Transverse colon (tissue), 4 donors: Measurements from ENCODE around the gene SFXN4. TPM values are rescaled to one million over a fixed set of nuclear protein-coding genes. Genes with fewer than 3 reads are reported as not detected.
A peak's percentile ranks its signal among the peaks of the same experiment; 100 is the strongest.
"Not testable (repeated sequence)": the region's sequence is repeated elsewhere in the genome, so short reads cannot be mapped to it uniquely, and the experiment has no call there.

Experiments used
- DNase-seq: peaks from one replicate; pipeline ENCODE4 v3.0.0-alpha.2; 2019
- H3K27ac ChIP-seq, 4 donors: fragments of 200-600 bp; sonication (generic); 2 replicates each; pipeline ENCODE4 v1.5.1; 2016 to 2018; ENCODE audit warnings: inconsistent platforms in 4 of 4
- H3K27me3 ChIP-seq: fragments of 200-600 bp; sonication (generic); 2 replicates; pipeline ENCODE4 v1.5.1; 2017; ENCODE audit warnings: inconsistent platforms
- H3K36me3 ChIP-seq, 4 donors: fragments of 200-600 bp; sonication (generic); 2 replicates each; pipeline ENCODE4 v1.5.1; 2017 to 2019; ENCODE audit warnings: inconsistent platforms in 4 of 4
- H3K4me1 ChIP-seq, 4 donors: fragments of 200-600 bp; sonication (generic); 2 replicates each; pipeline ENCODE4 v1.5.1; 2017 to 2020; ENCODE audit warnings: inconsistent platforms in 4 of 4
- H3K4me3 ChIP-seq, 4 donors: fragments of 200-600 bp; sonication (generic); 1 replicate in 1 of 4; 2 replicates in 3 of 4; pipeline versions ENCODE4 v1.5.1 to v1.6.1; 2017 to 2019; ENCODE audit warnings: inconsistent platforms in 4 of 4
- H3K9me3 ChIP-seq, 2 donors: fragments of 200-600 bp; sonication (generic); 2 replicates each; pipeline ENCODE4 v1.5.1; 2017 to 2019; ENCODE audit warnings: inconsistent platforms in 2 of 2
- CTCF ChIP-seq, 5 experiments: fragments of 200-600 bp in 3 of 5; fragments of 450-650 bp in 2 of 5; sonication (generic) in 3 of 5; IDR thresholded peaks; 1 replicate in 2 of 5; 2 replicates in 3 of 5; pipeline ENCODE4 v1.5.1; 2016 to 2017; ENCODE audit warnings: antibody characterized with exemption in 5 of 5, inconsistent platforms in 3 of 5, mild to moderate bottlenecking in 2 of 5, moderate library complexity in 1 of 5
- EP300 ChIP-seq: sonication (generic); formaldehyde crosslinking; IDR thresholded peaks from one replicate; pipeline ENCODE4 v1.6.1; 2017; ENCODE audit warnings: antibody characterized with exemption, low read depth
- POLR2A ChIP-seq: fragments of 450-650 bp; IDR thresholded peaks from one replicate; pipeline ENCODE4 v1.6.1; 2016; ENCODE audit warnings: antibody characterized with exemption, mild to moderate bottlenecking, moderate library complexity
- POLR2AphosphoS5 ChIP-seq, 3 donors: sonication (generic); formaldehyde crosslinking; IDR thresholded peaks; one replicate each; pipeline ENCODE4 v1.6.1; 2016; ENCODE audit warnings: antibody characterized with exemption in 3 of 3
- WGBS, 2 donors: methylation state at CpG; one replicate each; pipeline ENCODE4 v1.1.5; 2018; ENCODE audit warnings: low coverage in 1 of 2; 5-methylcytosine and 5-hydroxymethylcytosine counted together
- in situ Hi-C, 4 donors: fragments of 200-750 bp; cut with MboI; loops; one replicate each; pipeline versions ENCODE4 v1.15.0 to v1.15.1; 2017; ENCODE audit warnings: low sequenced_read_pairs in 3 of 4, low pct_ligation_motif_present in 1 of 4, low pct_unique_long_range_greater_than_20kb in 1 of 4
- intact Hi-C: fragments of 100-400 bp; cut with DNase I; formaldehyde crosslinking; loops from one replicate; pipeline ENCODE4 v1.15.1; 2023; ENCODE audit warnings: low total_unique reads
- total RNA-seq, 4 donors: library from RNA; depleted of rRNA; stranded (reverse); fragments of >200 nt; gene quantifications; one replicate each; pipeline ENCODE4 v1.1.0, GENCODE V29; 2016

Gene SFXN4
- total RNA-seq, 4 donors from 2014 or later, result 15.0 to 61.3 (median 27.7) TPM

DNA sequence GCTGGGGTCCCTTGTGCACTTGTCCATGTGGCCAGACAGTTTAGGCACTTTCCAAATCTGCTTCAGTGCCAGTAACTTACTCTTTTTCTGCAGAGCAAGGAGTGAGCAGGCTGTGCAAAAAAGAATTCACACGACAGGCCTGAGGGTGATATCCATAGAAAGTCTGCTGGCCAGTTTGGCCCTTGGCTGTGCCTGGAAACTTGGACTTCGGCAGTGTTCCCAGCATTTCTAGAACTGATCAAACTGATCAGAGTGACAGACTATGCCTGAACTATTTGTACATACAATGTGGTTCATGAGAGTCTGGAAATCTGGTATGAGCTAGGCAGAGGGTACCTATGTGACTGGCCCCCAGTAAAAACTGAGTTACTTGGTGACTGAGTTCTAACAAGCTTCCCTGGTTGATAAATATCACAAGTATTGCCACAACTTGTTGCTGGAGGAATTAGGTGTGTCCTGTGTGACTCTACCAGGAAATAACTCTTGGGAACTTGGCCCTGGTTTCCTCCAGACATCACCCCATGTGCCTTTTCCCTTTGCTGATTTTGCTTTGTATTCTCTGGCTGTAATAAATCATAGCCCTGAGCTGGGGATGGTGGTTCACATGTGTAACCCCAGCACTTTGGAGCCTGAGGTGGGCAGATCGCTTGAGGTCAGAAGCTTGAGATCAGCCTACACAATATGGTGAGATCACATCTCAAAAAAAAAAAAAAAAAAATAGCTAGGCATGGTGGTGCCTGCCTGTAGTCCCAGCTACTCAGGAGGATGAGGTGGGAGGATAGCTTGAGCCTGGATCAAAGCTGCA is 64.9 kb downstream of the SFXN4 start:
- peaks cover 10 to 28% (median 17%) of the 10 kb centered on the region in 4 donors for H3K4me1 ChIP-seq
- no peaks in the 10 kb centered on the region for H3K27me3 ChIP-seq
- H3K9me3 ChIP-seq, result no peaks in the 10 kb centered on the region
- no peaks in the 10 kb centered on the region for H3K36me3 ChIP-seq
- H3K27ac ChIP-seq, result peak overlapping the region; percentile 78 to 83 (median 79)
- intact Hi-C loops (no loop called here), in situ Hi-C loops (no loop called here)
- 49 to 71% methylated on average over 2 to 3 of the region's 3 CpGs for WGBS, 2 donors
- no peak overlapping the region for H3K4me3 ChIP-seq
- TF ChIP-seq EP300, result no peak
- no peak for TF ChIP-seq CTCF (IDR thresholded peaks at IDR 0.05)
- TF ChIP-seq POLR2AphosphoS5 (IDR thresholded peaks at IDR 0.05), result peak in 2 of 3 donors; percentile 16 to 56
- no peak for TF ChIP-seq POLR2A
- DNase-seq, result no peak

GRCh38 chr10:119098576-119098975 is 66.9 kb downstream of the SFXN4 start:
- Histone ChIP-seq H3K27me3 (no peaks in the 10 kb centered on the region), H3K9me3 (no peaks in the 10 kb centered on the region), H3K27ac (no peak overlapping the region), H3K36me3 (no peaks in the 10 kb centered on the region), H3K4me3 (no peak overlapping the region), H3K4me1 (peaks cover 0 to 18% (median 7%) of the 10 kb centered on the region in 4 donors)
- 90 to 94% methylated on average over 2 to 3 of the region's 3 CpGs for WGBS, 2 donors
- intact Hi-C loops (no loop called here), in situ Hi-C loops (no loop called here)
- TF ChIP-seq POLR2AphosphoS5 (IDR thresholded peaks at IDR 0.05) (no peak), EP300 (no peak), POLR2A (no peak), CTCF (IDR thresholded peaks at IDR 0.05) (no peak)
- DNase-seq, result no peak

DNA sequence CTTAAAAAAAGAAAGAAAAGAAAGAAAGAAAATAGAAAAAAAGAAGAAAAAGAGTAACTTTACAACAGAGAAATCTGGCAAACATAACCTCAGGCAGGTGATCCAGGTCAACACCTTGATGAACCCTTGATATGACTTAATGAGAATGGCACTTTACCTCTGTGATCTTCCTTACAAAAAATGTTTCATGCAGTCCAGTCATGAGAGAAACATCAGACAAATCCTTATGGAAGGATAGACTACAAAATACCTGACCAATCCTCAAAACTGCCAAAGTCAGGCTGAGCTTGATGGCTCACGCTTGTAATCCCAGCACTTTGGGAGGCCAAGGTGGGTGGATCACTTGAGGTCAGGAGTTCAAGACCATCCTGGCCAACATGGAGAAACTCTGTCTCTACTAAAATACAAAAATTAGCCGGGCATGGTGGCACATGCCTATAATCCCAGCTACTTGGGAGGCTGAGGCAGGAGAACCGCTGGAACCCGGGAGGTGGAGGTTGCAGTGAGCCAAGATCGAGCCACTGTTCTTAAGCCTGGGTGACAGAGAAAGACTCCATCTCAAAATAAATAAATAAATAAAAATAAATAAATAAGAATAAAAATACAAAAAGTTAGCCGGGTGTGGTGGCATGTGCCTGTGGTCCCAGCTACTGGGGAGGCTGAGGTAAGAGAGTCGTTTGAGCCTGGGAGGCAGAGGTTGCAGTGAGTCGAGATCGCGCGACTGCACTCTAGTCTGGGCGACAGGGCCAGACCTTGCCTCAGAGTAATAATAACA is 68.7 kb downstream of the SFXN4 start:
- H3K27ac ChIP-seq, in situ Hi-C loops, H3K9me3 ChIP-seq, H3K36me3 ChIP-seq, DNase-seq, intact Hi-C loops, H3K27me3 ChIP-seq, H3K4me3 ChIP-seq: not testable (repeated sequence)
- 85 to 96% methylated on average over 8 to 12 of the region's 12 CpGs for WGBS, 2 donors
- H3K4me1 ChIP-seq, result peaks cover 0 to 19% (median 6%) of the 10 kb centered on the region in 4 donors

GRCh38 chr10:119095640-119096039 is 69.9 kb downstream of the SFXN4 start:
- no peak overlapping the region for H3K4me3 ChIP-seq
- H3K36me3 ChIP-seq, result no peaks in the 10 kb centered on the region
- 71 to 83% methylated on average over 1 to 4 of the region's 4 CpGs for WGBS, 2 donors
- no peaks in the 10 kb centered on the region for H3K9me3 ChIP-seq
- intact Hi-C loops, result no loop called here
- H3K27ac ChIP-seq, result no peak overlapping the region
- peaks cover 0 to 15% (median 9%) of the 10 kb centered on the region in 4 donors for H3K4me1 ChIP-seq
- TF ChIP-seq POLR2AphosphoS5 (IDR thresholded peaks at IDR 0.05) (no peak), EP300 (no peak), CTCF (IDR thresholded peaks at IDR 0.05) (no peak), POLR2A (no peak)
- H3K27me3 ChIP-seq, result no peaks in the 10 kb centered on the region
- no peak for DNase-seq
- in situ Hi-C loops, result no loop called here
